ENCODE measurements around the gene GALT. TPM values are rescaled to one million over a fixed set of nuclear protein-coding genes. Genes with fewer than 3 reads are reported as not detected.

The GALT gene
- total RNA-seq, 2 donors from 2014 or later: 37.8 to 45.6 TPM

GRCh38 chr9:34665067-34665380 lies 18.5 kb downstream of the GALT start:
- Histone ChIP-seq H3K4me1 (no peaks in the 10 kb centered on the region), H3K27ac (peak overlapping the region; percentile 96), H3K27me3 (no peaks in the 10 kb centered on the region), H3K9me3 (no peaks in the 10 kb centered on the region), H3K4me3 (peak overlapping the region; percentile 70), H3K36me3 (no peaks in the 10 kb centered on the region), H3K9ac (ENCODE audit: low read depth in 2 of 2, low read length in 2 of 2) (peak overlapping the region; percentile 70 to 87)
- no peak for TF ChIP-seq CTCF (IDR thresholded peaks at IDR 0.05)
- intact Hi-C loops (cut with DNase I): no loop called here
- DNase-seq: no peak

GRCh38 chr9:34665381-34666250 lies 19.1 kb downstream of the GALT start:
- peak overlapping the region; percentile 96 for H3K27ac ChIP-seq
- intact Hi-C loops (cut with DNase I): no loop called here
- H3K4me3 ChIP-seq: peak overlapping the region; percentile 70
- peak; percentile 98 for DNase-seq
- H3K4me1 ChIP-seq: no peaks in the 10 kb centered on the region
- no peaks in the 10 kb centered on the region for H3K27me3 ChIP-seq
- H3K9me3 ChIP-seq: no peaks in the 10 kb centered on the region
- TF ChIP-seq CTCF (IDR thresholded peaks at IDR 0.05): no peak
- no peaks in the 10 kb centered on the region for H3K36me3 ChIP-seq
- H3K9ac ChIP-seq (ENCODE audit: low read depth in 2 of 2, low read length in 2 of 2): peak overlapping the region; percentile 84 to 94

DNA sequence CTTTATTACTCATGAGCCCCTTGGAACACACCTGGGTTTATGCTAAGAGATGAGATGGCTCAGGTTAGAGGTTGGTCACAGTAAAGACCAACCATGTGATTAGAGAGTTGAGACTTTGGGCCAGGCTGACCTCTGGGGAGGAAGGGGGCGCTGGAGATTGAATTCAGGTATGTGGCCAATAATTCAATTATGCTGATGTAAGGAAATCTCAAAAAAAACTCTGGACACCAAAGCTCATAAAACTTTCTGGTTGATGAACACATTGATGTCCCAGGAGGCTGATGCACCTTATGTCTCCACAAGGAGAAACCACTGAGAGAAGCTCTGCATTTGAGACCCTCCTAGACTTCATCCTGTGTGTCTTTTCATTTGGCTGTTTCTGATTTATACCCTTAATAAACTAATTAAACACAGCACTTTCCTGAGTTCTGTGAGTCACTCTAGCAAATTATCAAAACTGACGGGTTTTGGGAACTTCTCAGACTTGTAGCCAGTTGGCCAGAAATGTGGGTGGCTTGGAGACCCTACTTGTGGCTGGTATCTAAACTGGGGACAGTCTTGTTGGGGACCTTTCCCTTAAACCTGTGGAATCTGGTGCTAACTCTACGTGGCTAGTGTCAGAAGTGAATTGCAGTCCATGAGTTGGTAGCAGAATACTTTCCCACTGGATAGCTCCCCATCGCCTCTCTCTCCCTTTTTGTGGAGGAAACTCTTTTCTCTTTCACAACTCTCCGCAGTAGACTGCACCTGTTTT lies 23.5 kb downstream of the GALT start:
- no peak overlapping the region for H3K27ac ChIP-seq
- no peaks in the 10 kb centered on the region for H3K27me3 ChIP-seq
- no peaks in the 10 kb centered on the region for H3K4me1 ChIP-seq
- H3K4me3 ChIP-seq: no peak overlapping the region
- TF ChIP-seq CTCF (IDR thresholded peaks at IDR 0.05): no peak
- no peaks in the 10 kb centered on the region for H3K9me3 ChIP-seq
- no peak overlapping the region for H3K9ac ChIP-seq (ENCODE audit: low read depth in 2 of 2, low read length in 2 of 2)
- H3K36me3 ChIP-seq: no peaks in the 10 kb centered on the region
- no peak for DNase-seq
- intact Hi-C loops (cut with DNase I): no loop called here

DNA sequence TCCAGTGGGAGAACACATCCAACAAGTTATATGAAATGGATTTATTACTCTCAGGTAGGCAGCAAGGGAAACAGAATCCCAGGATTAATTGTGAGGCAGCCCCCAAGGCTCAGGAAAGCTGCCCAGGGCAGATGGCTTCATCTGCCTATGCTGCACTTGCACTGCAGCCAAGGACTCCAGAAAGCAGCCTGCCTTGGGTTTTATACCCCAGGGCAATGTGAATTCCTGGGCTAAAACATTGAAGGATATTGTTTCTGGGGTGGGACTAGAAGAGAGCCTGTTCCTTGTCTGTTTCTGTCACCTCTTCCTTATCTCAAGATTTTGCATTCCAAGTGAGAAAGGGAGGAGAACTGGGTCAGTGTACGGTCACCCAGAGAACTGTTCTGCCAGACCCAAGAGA lies 24.8 kb downstream of the GALT start:
- no peak for DNase-seq
- intact Hi-C loops (cut with DNase I): no loop called here
- H3K4me3 ChIP-seq: no peak overlapping the region
- H3K27ac ChIP-seq: no peak overlapping the region
- no peaks in the 10 kb centered on the region for H3K36me3 ChIP-seq
- no peak overlapping the region for H3K9ac ChIP-seq (ENCODE audit: low read depth in 2 of 2, low read length in 2 of 2)
- H3K4me1 ChIP-seq: no peaks in the 10 kb centered on the region
- no peak for TF ChIP-seq CTCF (IDR thresholded peaks at IDR 0.05)
- no peaks in the 10 kb centered on the region for H3K9me3 ChIP-seq
- no peaks in the 10 kb centered on the region for H3K27me3 ChIP-seq

DNA sequence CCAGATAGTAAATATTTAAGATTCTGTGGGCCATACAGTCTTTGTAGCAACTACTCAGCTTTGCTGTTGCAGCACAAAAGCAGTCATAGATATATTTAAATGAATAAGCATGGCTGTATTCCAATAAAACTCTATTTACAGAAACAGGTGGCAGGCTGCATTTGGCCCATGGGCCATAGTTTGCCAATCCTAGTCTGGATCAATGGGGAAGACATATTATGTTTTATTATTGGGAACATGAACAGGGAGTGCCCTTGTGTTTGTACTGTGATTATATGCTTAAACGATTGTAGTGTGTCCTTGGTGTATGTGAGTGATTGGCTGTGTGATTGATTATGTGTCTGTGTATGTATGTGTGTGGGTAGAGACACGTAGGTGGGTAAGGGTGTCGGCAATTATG lies 28.0 kb downstream of the GALT start:
- H3K27me3 ChIP-seq: no peaks in the 10 kb centered on the region
- H3K27ac ChIP-seq: no peak overlapping the region
- H3K36me3 ChIP-seq: no peaks in the 10 kb centered on the region
- intact Hi-C loops (cut with DNase I): no loop called here
- no peaks in the 10 kb centered on the region for H3K9me3 ChIP-seq
- H3K4me3 ChIP-seq: no peak overlapping the region
- no peaks in the 10 kb centered on the region for H3K4me1 ChIP-seq
- no peak for DNase-seq
- no peak overlapping the region for H3K9ac ChIP-seq (ENCODE audit: low read depth in 2 of 2, low read length in 2 of 2)
- TF ChIP-seq CTCF (IDR thresholded peaks at IDR 0.05): no peak

All from colonic mucosa (tissue), 4 donors.